Measurements from ENCODE around the gene LMF1. TPM values are rescaled to one million over a fixed set of nuclear protein-coding genes. Genes with fewer than 3 reads are reported as not detected.

The LMF1 gene
- total RNA-seq, 2 experiments from 2014 or later: 17.0 to 31.4 TPM

DNA sequence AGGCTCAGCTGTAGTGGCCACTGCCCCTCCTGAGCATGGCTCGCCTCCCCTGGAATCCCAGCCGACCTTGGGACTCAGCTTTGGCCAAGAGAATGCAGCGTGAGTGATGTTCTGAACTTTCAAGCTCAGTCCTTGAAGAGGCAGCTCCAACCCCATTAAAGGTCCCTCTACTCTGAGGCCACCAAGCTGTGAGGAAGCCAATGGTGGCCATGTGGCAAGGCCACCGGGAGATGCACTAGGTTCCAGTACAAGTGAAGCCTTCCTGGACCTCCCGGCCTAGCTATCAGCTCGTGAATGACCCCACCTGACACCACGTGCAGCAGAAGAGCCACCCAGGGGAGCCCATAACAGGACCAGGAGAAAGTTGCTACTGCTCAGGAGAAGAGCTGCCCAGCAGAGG is 88.5 kb downstream of the LMF1 start:
- no peak for TF ChIP-seq EZH2phosphoT487 (IDR thresholded peaks at IDR 0.05; ENCODE audit: borderline replicate concordance, low read depth, low read length)
- BruUV-seq (replicated peaks): no TSS peak
- Histone ChIP-seq H3K9me3 (ENCODE audit: low read length) (peaks cover 12% of the 10 kb centered on the region; the same call in 1 of the 2 replicates), H3K27ac (ENCODE audit: low read depth, low read length, poor library complexity, severe bottlenecking) (no peak overlapping the region), H3K4me3 (ENCODE audit: low read depth, low read length, poor library complexity, severe bottlenecking) (no peak overlapping the region), H3K9me2 (ENCODE audit: insufficient read depth, low read length) (no peaks in the 10 kb centered on the region), H3K36me3 (ENCODE audit: insufficient read depth, low read length) (no peaks in the 10 kb centered on the region), H3K79me2 (ENCODE audit: insufficient read depth, low read depth, low read length) (no peaks in the 10 kb centered on the region), H4K20me1 (ENCODE audit: insufficient read depth, low read length) (no peaks in the 10 kb centered on the region), H3K4me2 (ENCODE audit: low read length) (no peak overlapping the region), H3K4me1 (ENCODE audit: insufficient read depth, low read length, poor library complexity, severe bottlenecking) (peaks cover 2% of the 10 kb centered on the region), H2AFZ (ENCODE audit: low read length) (no peak overlapping the region)
- ChIA-PET POLR2A (interaction anchor here (0.6 kb wide), 1 partner anchor 199 kb away, joined by 4 read pairs; no protein-coding TSS in a partner anchor), CTCF (ENCODE audit: unreplicated experiment) (no interaction called here)
- intact Hi-C loops (cut with micrococcal nuclease; ENCODE audit: unreplicated experiment): no loop called here
- no peak for DNase-seq (ENCODE audit: low spot score)

DNA sequence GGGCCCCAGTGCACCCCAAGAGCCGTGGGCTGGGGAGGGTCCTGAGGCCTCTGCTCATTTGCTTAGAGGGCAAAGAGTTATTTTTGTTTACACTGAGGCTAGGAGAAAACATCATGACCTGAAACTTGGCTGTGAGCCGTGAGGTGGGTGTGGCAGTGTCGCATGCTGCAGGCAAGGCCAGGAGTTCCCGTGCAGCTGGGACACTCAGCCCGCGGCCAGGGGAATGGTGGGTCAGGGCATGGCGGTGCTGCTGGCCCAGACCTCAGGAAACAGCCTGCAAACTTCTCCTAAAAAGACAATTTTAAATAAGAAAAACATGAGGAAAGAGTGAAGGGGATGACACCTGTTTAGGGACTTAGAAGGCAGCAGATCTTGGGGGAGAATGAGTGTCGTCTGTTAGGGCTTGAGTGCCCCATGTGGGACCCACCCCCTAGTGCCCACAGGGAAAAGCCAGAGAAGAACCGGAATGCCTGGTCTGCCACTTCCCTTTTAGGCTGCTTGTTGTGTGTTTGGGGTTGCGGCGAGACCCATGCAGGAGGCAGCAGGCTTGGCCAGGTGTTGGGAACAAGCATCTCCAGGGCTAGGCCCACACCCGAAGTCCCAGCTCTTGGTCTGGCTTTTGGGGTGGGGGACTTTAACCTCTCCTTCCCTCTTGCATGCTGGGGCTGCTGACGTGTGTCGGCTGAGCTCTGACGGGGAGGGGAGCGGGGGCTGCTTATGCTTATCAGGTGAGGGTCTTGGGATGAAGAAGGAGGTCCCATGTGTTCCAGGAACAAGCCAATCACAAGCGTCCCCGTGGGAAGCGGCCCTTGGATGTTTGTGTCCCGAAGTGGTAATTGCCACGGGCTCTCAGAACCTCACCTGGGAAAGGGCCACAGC is 89.3 kb downstream of the LMF1 start:
- Histone ChIP-seq H3K9me2 (ENCODE audit: insufficient read depth, low read length) (no peaks in the 10 kb centered on the region), H3K36me3 (ENCODE audit: insufficient read depth, low read length) (no peaks in the 10 kb centered on the region), H3K4me2 (ENCODE audit: low read length) (no peak overlapping the region), H3K9me3 (ENCODE audit: low read length) (peaks cover 12% of the 10 kb centered on the region; the same call in 1 of the 2 replicates), H4K20me1 (ENCODE audit: insufficient read depth, low read length) (no peaks in the 10 kb centered on the region), H2AFZ (ENCODE audit: low read length) (no peak overlapping the region), H3K4me3 (ENCODE audit: low read depth, low read length, poor library complexity, severe bottlenecking) (no peak overlapping the region), H3K4me1 (ENCODE audit: insufficient read depth, low read length, poor library complexity, severe bottlenecking) (peaks cover 2% of the 10 kb centered on the region), H3K79me2 (ENCODE audit: insufficient read depth, low read depth, low read length) (no peaks in the 10 kb centered on the region), H3K27ac (ENCODE audit: low read depth, low read length, poor library complexity, severe bottlenecking) (no peak overlapping the region)
- ChIA-PET POLR2A (interaction anchor here (0.6 kb wide), 1 partner anchor 200 kb away, joined by 4 read pairs; no protein-coding TSS in a partner anchor), CTCF (ENCODE audit: unreplicated experiment) (no interaction called here)
- DNase-seq (ENCODE audit: low spot score): no peak
- no peak for TF ChIP-seq EZH2phosphoT487 (IDR thresholded peaks at IDR 0.05; ENCODE audit: borderline replicate concordance, low read depth, low read length)
- TF ChIP-seq, protein P1, sequence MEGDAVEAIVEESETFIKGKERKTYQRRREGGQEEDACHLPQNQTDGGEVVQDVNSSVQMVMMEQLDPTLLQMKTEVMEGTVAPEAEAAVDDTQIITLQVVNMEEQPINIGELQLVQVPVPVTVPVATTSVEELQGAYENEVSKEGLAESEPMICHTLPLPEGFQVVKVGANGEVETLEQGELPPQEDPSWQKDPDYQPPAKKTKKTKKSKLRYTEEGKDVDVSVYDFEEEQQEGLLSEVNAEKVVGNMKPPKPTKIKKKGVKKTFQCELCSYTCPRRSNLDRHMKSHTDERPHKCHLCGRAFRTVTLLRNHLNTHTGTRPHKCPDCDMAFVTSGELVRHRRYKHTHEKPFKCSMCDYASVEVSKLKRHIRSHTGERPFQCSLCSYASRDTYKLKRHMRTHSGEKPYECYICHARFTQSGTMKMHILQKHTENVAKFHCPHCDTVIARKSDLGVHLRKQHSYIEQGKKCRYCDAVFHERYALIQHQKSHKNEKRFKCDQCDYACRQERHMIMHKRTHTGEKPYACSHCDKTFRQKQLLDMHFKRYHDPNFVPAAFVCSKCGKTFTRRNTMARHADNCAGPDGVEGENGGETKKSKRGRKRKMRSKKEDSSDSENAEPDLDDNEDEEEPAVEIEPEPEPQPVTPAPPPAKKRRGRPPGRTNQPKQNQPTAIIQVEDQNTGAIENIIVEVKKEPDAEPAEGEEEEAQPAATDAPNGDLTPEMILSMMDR (conservative IDR thresholded peaks at IDR 0.05; ENCODE audit: low read length): no peak
- intact Hi-C loops (cut with micrococcal nuclease; ENCODE audit: unreplicated experiment): no loop called here
- no TSS peak for BruUV-seq (replicated peaks)

DNA sequence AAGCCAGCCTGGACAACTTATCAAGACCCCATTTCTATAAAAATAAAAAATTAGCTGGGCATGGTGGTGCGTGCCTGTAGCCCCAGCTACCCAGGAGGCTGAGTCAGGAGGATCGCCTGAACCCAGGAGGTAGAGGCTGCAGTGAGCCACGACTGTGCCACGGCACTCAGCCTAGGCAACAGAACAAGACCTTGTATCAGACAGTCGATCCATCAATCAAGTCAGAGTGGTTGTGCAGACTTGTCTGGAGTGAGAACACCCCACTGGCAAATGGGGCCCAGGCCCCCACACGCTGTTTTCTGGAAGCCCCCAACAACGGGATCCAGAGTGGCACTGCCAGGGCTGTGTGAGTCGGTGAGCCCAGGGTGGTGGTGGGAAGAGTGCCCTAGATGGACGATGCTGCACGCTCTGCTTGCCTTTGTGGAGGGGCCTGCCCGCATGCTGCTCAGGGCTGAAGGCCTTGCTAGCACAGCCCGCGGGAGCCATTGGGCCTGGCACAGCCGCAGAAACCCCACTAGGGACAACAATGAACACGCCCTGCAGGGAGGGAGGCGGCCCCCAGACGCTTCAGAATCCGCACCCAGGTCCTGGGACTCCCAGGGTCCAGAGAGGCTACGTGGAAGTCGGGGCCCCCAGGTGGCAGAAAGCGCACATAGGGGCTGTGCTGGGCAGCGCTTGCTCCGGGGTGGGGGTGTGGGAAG is 90.2 kb downstream of the LMF1 start:
- Histone ChIP-seq H3K36me3 (ENCODE audit: insufficient read depth, low read length) (no peaks in the 10 kb centered on the region), H3K27ac (ENCODE audit: low read depth, low read length, poor library complexity, severe bottlenecking) (no peak overlapping the region), H3K4me2 (ENCODE audit: low read length) (no peak overlapping the region), H3K79me2 (ENCODE audit: insufficient read depth, low read depth, low read length) (no peaks in the 10 kb centered on the region), H3K4me1 (ENCODE audit: insufficient read depth, low read length, poor library complexity, severe bottlenecking) (peaks cover 2% of the 10 kb centered on the region), H4K20me1 (ENCODE audit: insufficient read depth, low read length) (no peaks in the 10 kb centered on the region), H3K9me3 (ENCODE audit: low read length) (peaks cover 12% of the 10 kb centered on the region; the same call in 1 of the 2 replicates), H3K4me3 (ENCODE audit: low read depth, low read length, poor library complexity, severe bottlenecking) (no peak overlapping the region), H2AFZ (ENCODE audit: low read length) (no peak overlapping the region), H3K9me2 (ENCODE audit: insufficient read depth, low read length) (no peaks in the 10 kb centered on the region)
- POLR2A ChIA-PET: no interaction called here
- no peak for TF ChIP-seq EZH2phosphoT487 (IDR thresholded peaks at IDR 0.05; ENCODE audit: borderline replicate concordance, low read depth, low read length)
- TF ChIP-seq, protein P1 (conservative IDR thresholded peaks at IDR 0.05; ENCODE audit: low read length): no peak
- DNase-seq (ENCODE audit: low spot score): no peak
- intact Hi-C loops (cut with micrococcal nuclease; ENCODE audit: unreplicated experiment): no loop called here
- CTCF ChIA-PET (ENCODE audit: unreplicated experiment): no interaction called here
- BruUV-seq (replicated peaks): no TSS peak

Data from OCI-LY7 (cell line).